ENCODE results near the gene IGF2BP3. TPM values are rescaled to one million over a fixed set of nuclear protein-coding genes. Genes with fewer than 3 reads are reported as not detected.

Gene IGF2BP3
- total RNA-seq, 1 donor, result 2.5 TPM

DNA sequence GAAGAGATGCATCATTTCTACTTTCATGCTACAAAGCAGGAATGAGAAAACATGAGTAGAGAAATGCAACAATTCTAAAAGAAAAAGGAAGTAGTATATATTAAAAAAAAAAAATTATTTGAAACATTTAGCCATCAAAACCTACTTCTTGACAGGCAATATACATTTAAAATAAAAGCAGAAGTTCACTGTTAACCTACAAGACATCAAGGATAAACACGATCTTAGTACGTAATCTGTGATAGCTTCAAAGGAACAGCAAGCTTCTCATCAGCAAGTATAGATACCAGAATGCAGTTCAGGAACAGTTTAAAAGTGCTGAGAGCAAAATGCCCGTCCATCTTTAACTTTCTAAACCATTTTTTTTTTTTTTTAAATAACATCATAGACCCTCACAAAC, 134.2 kb downstream of the IGF2BP3 start:
- peaks cover 45% of the 10 kb centered on the region for H3K4me1 ChIP-seq (ENCODE audit: insufficient read depth, low read length)
- H3K4me3 ChIP-seq (ENCODE audit: insufficient read depth, low read length), result no peak overlapping the region
- no peak overlapping the region for H3K27ac ChIP-seq (ENCODE audit: low read depth, low read length)
- H4K20me1 ChIP-seq (ENCODE audit: insufficient read depth, low read length), result peaks cover 3% of the 10 kb centered on the region
- TF ChIP-seq, protein P1, sequence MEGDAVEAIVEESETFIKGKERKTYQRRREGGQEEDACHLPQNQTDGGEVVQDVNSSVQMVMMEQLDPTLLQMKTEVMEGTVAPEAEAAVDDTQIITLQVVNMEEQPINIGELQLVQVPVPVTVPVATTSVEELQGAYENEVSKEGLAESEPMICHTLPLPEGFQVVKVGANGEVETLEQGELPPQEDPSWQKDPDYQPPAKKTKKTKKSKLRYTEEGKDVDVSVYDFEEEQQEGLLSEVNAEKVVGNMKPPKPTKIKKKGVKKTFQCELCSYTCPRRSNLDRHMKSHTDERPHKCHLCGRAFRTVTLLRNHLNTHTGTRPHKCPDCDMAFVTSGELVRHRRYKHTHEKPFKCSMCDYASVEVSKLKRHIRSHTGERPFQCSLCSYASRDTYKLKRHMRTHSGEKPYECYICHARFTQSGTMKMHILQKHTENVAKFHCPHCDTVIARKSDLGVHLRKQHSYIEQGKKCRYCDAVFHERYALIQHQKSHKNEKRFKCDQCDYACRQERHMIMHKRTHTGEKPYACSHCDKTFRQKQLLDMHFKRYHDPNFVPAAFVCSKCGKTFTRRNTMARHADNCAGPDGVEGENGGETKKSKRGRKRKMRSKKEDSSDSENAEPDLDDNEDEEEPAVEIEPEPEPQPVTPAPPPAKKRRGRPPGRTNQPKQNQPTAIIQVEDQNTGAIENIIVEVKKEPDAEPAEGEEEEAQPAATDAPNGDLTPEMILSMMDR (IDR thresholded peaks at IDR 0.05; ENCODE audit: extremely low read depth, low read depth, low read length), result no peak
- no peaks in the 10 kb centered on the region for H3K27me3 ChIP-seq (ENCODE audit: insufficient read depth, low read length)
- H2AFZ ChIP-seq (ENCODE audit: low read length), result no peak overlapping the region
- no peaks in the 10 kb centered on the region for H3K79me2 ChIP-seq (ENCODE audit: insufficient read depth, low read length)
- H3K4me2 ChIP-seq (ENCODE audit: insufficient read depth, low read length), result no peak overlapping the region
- DNase-seq (ENCODE audit: insufficient read length, low spot score, missing footprints), result no peak
- peaks cover 9% of the 10 kb centered on the region for H3K36me3 ChIP-seq (ENCODE audit: insufficient read depth, low read length)
- peaks cover 2% of the 10 kb centered on the region for H3K9me3 ChIP-seq (ENCODE audit: low read depth, low read length)

DNA sequence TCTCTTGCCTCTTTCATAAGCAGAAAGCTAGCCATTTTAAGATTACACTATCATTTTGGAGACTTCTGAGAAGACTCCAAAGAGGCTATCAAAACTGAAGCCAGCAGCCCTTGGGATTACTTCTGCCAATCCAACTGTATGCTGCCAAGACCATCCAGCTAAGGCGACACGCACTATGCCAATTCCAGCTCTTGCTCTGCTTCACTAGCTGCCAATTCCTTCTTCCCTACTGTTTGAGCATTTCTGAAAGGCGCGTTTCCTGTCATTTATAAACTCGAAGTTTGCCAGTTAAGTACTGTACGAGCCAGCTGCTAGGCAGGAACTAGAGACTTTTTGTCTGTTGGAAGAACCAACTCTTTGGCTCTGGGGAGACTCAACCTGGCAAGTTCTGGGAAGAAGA, 134.7 kb downstream of the IGF2BP3 start:
- Histone ChIP-seq H3K4me1 (ENCODE audit: insufficient read depth, low read length) (peaks cover 45% of the 10 kb centered on the region), H3K27ac (ENCODE audit: low read depth, low read length) (peak overlapping the region; percentile 89), H3K4me3 (ENCODE audit: insufficient read depth, low read length) (no peak overlapping the region), H3K79me2 (ENCODE audit: insufficient read depth, low read length) (no peaks in the 10 kb centered on the region), H4K20me1 (ENCODE audit: insufficient read depth, low read length) (peaks cover 3% of the 10 kb centered on the region), H3K36me3 (ENCODE audit: insufficient read depth, low read length) (peaks cover 9% of the 10 kb centered on the region), H3K4me2 (ENCODE audit: insufficient read depth, low read length) (no peak overlapping the region), H2AFZ (ENCODE audit: low read length) (no peak overlapping the region), H3K27me3 (ENCODE audit: insufficient read depth, low read length) (no peaks in the 10 kb centered on the region), H3K9me3 (ENCODE audit: low read depth, low read length) (peaks cover 2% of the 10 kb centered on the region)
- TF ChIP-seq, protein P1 (IDR thresholded peaks at IDR 0.05; ENCODE audit: extremely low read depth, low read depth, low read length), result no peak
- no peak for DNase-seq (ENCODE audit: insufficient read length, low spot score, missing footprints)

DNA sequence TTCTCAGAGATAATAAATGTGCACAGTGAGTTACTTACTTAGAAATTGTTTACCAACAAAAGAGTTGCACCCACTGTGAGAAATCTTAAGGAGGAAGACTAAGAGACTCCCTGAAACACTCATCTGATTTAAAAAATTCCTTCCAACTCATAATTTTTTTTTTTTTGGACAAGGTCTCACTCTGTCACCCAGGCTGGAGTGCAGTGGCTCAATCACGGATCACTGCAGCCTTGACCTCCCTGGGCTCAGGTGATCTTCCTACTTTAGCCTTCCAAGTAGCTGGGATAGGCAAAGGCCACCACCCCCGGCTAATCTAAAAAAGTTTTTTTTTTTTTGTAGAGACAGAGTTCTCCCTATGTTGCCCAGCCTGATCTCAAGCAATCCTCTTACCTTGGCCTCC, 135.2 kb downstream of the IGF2BP3 start:
- Histone ChIP-seq H3K9me3 (ENCODE audit: low read depth, low read length) (peaks cover 2% of the 10 kb centered on the region), H2AFZ (ENCODE audit: low read length) (no peak overlapping the region), H3K4me1 (ENCODE audit: insufficient read depth, low read length) (peaks cover 45% of the 10 kb centered on the region), H3K4me3 (ENCODE audit: insufficient read depth, low read length) (no peak overlapping the region), H4K20me1 (ENCODE audit: insufficient read depth, low read length) (peaks cover 3% of the 10 kb centered on the region), H3K36me3 (ENCODE audit: insufficient read depth, low read length) (peaks cover 9% of the 10 kb centered on the region), H3K27ac (ENCODE audit: low read depth, low read length) (peak overlapping the region; percentile 89), H3K4me2 (ENCODE audit: insufficient read depth, low read length) (peak overlapping the region; percentile 57), H3K79me2 (ENCODE audit: insufficient read depth, low read length) (no peaks in the 10 kb centered on the region), H3K27me3 (ENCODE audit: insufficient read depth, low read length) (no peaks in the 10 kb centered on the region)
- DNase-seq (ENCODE audit: insufficient read length, low spot score, missing footprints), result no peak
- TF ChIP-seq, protein P1 (IDR thresholded peaks at IDR 0.05; ENCODE audit: extremely low read depth, low read depth, low read length), result no peak

DNA sequence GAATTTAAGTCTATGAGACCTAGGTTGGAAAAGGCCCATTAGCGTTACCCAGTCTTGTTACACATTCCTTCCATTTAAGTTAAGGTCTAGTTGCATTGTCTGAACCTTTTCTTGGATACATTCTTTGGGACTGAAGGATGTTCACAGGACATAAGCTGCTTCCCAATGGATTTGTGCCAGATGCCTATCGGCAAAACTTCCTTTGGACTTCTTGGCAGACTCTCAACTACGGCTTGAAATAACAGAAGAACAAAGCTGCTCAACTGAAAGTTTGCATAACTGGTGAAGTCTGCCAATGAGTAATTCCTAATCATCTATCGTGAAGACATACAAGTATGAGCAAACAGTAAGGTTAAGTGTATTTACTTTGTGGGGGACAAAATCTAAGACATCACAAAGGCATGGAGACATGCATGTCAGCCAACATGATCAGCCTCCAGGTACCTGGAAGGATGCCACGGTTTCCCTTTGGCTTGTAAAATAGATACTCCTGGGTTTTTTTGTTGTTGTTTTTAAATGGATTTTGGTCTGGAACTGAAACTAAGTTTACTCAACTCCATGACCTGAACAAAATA, 135.7 kb downstream of the IGF2BP3 start:
- peaks cover 43% of the 10 kb centered on the region for H3K4me1 ChIP-seq (ENCODE audit: insufficient read depth, low read length)
- H3K4me3 ChIP-seq (ENCODE audit: insufficient read depth, low read length), result peak overlapping the region; percentile 38
- peaks cover 12% of the 10 kb centered on the region for H3K36me3 ChIP-seq (ENCODE audit: insufficient read depth, low read length)
- DNase-seq (ENCODE audit: insufficient read length, low spot score, missing footprints), result peak; percentile 90
- TF ChIP-seq, protein P1 (IDR thresholded peaks at IDR 0.05; ENCODE audit: extremely low read depth, low read depth, low read length), result no peak
- no peaks in the 10 kb centered on the region for H3K27me3 ChIP-seq (ENCODE audit: insufficient read depth, low read length)
- peak overlapping the region; percentile 89 for H3K27ac ChIP-seq (ENCODE audit: low read depth, low read length)
- H3K4me2 ChIP-seq (ENCODE audit: insufficient read depth, low read length), result peak overlapping the region; percentile 57
- no peaks in the 10 kb centered on the region for H3K79me2 ChIP-seq (ENCODE audit: insufficient read depth, low read length)
- no peak overlapping the region for H2AFZ ChIP-seq (ENCODE audit: low read length)
- peaks cover 3% of the 10 kb centered on the region for H4K20me1 ChIP-seq (ENCODE audit: insufficient read depth, low read length)
- H3K9me3 ChIP-seq (ENCODE audit: low read depth, low read length), result peaks cover 2% of the 10 kb centered on the region
